ENCODE measurements around the gene SLC41A2. TPM values are rescaled to one million over a fixed set of nuclear protein-coding genes. Genes with fewer than 3 reads are reported as not detected.

Gene SLC41A2
- total RNA-seq (2016; rRNA removed; fragmentation: Illumina TruSeq; extraction: Trizol) (12.8 and 14.7 TPM in 2 replicates), polyA plus RNA-seq (2011; rRNA removed) (1.8 and 2.3 TPM in 2 replicates), polyA minus RNA-seq (2011; rRNA and poly(A)+ RNA removed; ENCODE audit: low replicate concordance) (4.2 and 6.5 TPM in 2 replicates), Bru-seq, nascent RNA (percentile 56 among the genes with signal in this experiment), BruChase-seq, experiment 1, labeled RNA remaining after a 6-hour chase (percentile 57 among the genes with signal in this experiment), BruChase-seq, experiment 2, labeled RNA remaining after a 2-hour chase (percentile 53 among the genes with signal in this experiment)
- total RNA-seq (2016; cell fraction: cytosol; rRNA removed; fragmentation: Illumina TruSeq; extraction: Trizol; ENCODE audit: low read depth), result 31.7 and 33.7 TPM in 2 replicates
- total RNA-seq (2016; cell fraction: insoluble cytoplasmic fraction; rRNA removed; fragmentation: Illumina TruSeq; extraction: Trizol), result 11.6 and 15.0 TPM in 2 replicates
- 17.1 and 21.1 TPM in 2 replicates for total RNA-seq (2016; cell fraction: membrane; rRNA removed; fragmentation: Illumina TruSeq; extraction: Trizol)
- total RNA-seq (2016; cell fraction: nucleus; rRNA removed; fragmentation: Illumina TruSeq; extraction: Trizol), result 16.4 and 18.7 TPM in 2 replicates
- polyA plus RNA-seq (2011; cell fraction: cytosol; rRNA removed), result 1.1 and 1.8 TPM in 2 replicates
- 0.87 and 1.7 TPM in 2 replicates for polyA plus RNA-seq (2011; cell fraction: nucleus; rRNA removed)
- polyA plus RNA-seq (2012), result 2.7 and 3.3 TPM in 2 replicates
- 1.3 and 2.5 TPM in 2 replicates for polyA plus RNA-seq (2016; cell fraction: cytosol; fragmentation: Illumina TruSeq; extraction: Trizol; ENCODE audit: low read depth)
- 4.1 and 5.4 TPM in 2 replicates for polyA plus RNA-seq (2016; cell fraction: insoluble cytoplasmic fraction; fragmentation: Illumina TruSeq; extraction: Trizol; ENCODE audit: low read depth)
- polyA plus RNA-seq (2016; cell fraction: membrane; fragmentation: Illumina TruSeq; extraction: Trizol; ENCODE audit: low read depth), result 3.6 and 4.1 TPM in 2 replicates
- 7.4 and 9.8 TPM in 2 replicates for polyA plus RNA-seq (2016; cell fraction: nucleus; fragmentation: Illumina TruSeq; extraction: Trizol; ENCODE audit: insufficient read depth, low read depth)
- polyA minus RNA-seq (2011; cell fraction: cytosol; rRNA and poly(A)+ RNA removed), result 4.3 and 4.8 TPM in 2 replicates
- 8.4 and 10.4 TPM in 2 replicates for polyA minus RNA-seq (2011; cell fraction: nucleus; rRNA and poly(A)+ RNA removed)
- long read RNA-seq, experiment 1, partial matches to known transcripts, result 0 of 9 reads
- long read RNA-seq, experiment 1, other reads (novel, unspliced or antisense), result 9 of 9 reads
- long read RNA-seq, experiment 2, partial matches to known transcripts, result 4 of 16 reads
- long read RNA-seq, experiment 2, other reads (novel, unspliced or antisense), result 12 of 16 reads

- Histone ChIP-seq H3K9me3 (ENCODE audit: low read length) (no peaks in the 10 kb centered on the region), H3K27ac (ENCODE audit: extremely low read length, insufficient read depth, low read length) (peak within 1 kb of the TSS; percentile 65), H4K20me1 (ENCODE audit: insufficient read depth, low read length) (no peaks in the 10 kb centered on the region), H3K79me2 (ENCODE audit: insufficient read depth, low read length) (no peaks in the 10 kb centered on the region), H3K36me3 (replicated peaks in 1 of 2; ENCODE audit: control insufficient read depth in 1 of 2, insufficient read depth in 2 of 2, low read length in 2 of 2) (no peaks in the 10 kb centered on the region), H3K4me2 (ENCODE audit: low read depth, low read length) (peak within 1 kb of the TSS; percentile 94), H3K27me3 (ENCODE audit: control insufficient read depth in 1 of 2, insufficient read depth in 2 of 2, low read length in 2 of 2) (no peaks in the 10 kb centered on the region; a peak in 3 of 5 replicates), H3K9ac (ENCODE audit: insufficient read depth, low read depth, low read length) (peak within 1 kb of the TSS; percentile 81), H3K4me1 (ENCODE audit: insufficient read depth, low read length) (peaks cover 32% of the 10 kb centered on the region), H2AFZ (ENCODE audit: low read length) (peak within 1 kb of the TSS; percentile 22), H3K4me3 (replicated peaks in 1 of 3; ENCODE audit: insufficient read depth in 1 of 3, low read depth in 2 of 3, low read length in 3 of 3) (peak within 1 kb of the TSS; percentile 69 to 87 (median 78))
- WGBS (ENCODE audit: low lambda C conversion rate), result no CpG with 5 or more reads among the region's 83 CpGs
- ChIA-PET CTCF (ENCODE audit: low intra/inter-chr PET ratio, low total read pairs) (no interaction called here), POLR2A (interaction anchor here (1.0 to 2.2 kb wide), 6 partner anchors 9 to 671 kb away, joined by 3 to 6 read pairs (median 4); partner anchors contain the start of gene WASHC4)
- no peak for FAIRE-seq
- ATAC-seq, result peak; percentile 82
- BruUV-seq (replicated peaks), result no TSS peak
- in situ Hi-C loops (cut with HindIII; ENCODE audit: extremely low pct_ligation_motif_present, low pct_unique_long_range_greater_than_20kb), result no loop called here
- intact Hi-C loops (cut with micrococcal nuclease; ENCODE audit: unreplicated experiment), result loop anchor here (5.0 kb wide), 1 partner anchor 61 kb away; no protein-coding TSS in a partner anchor
- peak; percentile 79 for DNase-seq (ENCODE audit: low spot score)
- TF ChIP-seq CTCF (CRISPR knock-in tag; IDR thresholded peaks at IDR 0.05) (peak; percentile 22; the same call in 1 of the 2 replicates), MAZ (IDR thresholded peaks at IDR 0.05; ENCODE audit: borderline replicate concordance, low read depth, low read length) (peak; percentile 19), MAZ (CRISPR knock-in tag; IDR thresholded peaks at IDR 0.05; ENCODE audit: low read depth) (no peak), PRDM4 (CRISPR knock-in tag; IDR thresholded peaks at IDR 0.05; ENCODE audit: borderline replicate concordance) (no peak), ZNF34 (CRISPR knock-in tag; IDR thresholded peaks at IDR 0.05; ENCODE audit: borderline replicate concordance) (no peak), ELF1 (CRISPR knock-in tag; IDR thresholded peaks at IDR 0.05) (0 out of 2 replicates have a peak, but pooled peaks have one; percentile 11), HNF1B (CRISPR knock-in tag; IDR thresholded peaks at IDR 0.05) (peak; percentile 40; the same call in 1 of the 2 replicates)
These were observed at the start of gene SLC41A2 for GRCh38 chr12:104958001-104958804. Gene SLC41A2, minus strand, starts transcription at chr12:104958290. Its CDS starts 29,763 bp downstream, at chr12:104928527.

Measured in HepG2 (cell line).